HG02642 (cell line): ENCODE measurements around the gene PLA2G2A.
"Not testable (repeated sequence)": the region's sequence is repeated elsewhere in the genome, so short reads cannot be mapped to it uniquely, and the experiment has no call there.

Source experiments
- ATAC-seq: cut with Tn5 transposase; IDR thresholded peaks from one replicate; pipeline ENCODE4 v1.9.1; 2021; ENCODE audit warnings: mild to moderate bottlenecking; ENCODE audit not compliant: unreplicated experiment, poor library complexity

The PLA2G2A gene, protein sequence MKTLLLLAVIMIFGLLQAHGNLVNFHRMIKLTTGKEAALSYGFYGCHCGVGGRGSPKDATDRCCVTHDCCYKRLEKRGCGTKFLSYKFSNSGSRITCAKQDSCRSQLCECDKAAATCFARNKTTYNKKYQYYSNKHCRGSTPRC

DNA sequence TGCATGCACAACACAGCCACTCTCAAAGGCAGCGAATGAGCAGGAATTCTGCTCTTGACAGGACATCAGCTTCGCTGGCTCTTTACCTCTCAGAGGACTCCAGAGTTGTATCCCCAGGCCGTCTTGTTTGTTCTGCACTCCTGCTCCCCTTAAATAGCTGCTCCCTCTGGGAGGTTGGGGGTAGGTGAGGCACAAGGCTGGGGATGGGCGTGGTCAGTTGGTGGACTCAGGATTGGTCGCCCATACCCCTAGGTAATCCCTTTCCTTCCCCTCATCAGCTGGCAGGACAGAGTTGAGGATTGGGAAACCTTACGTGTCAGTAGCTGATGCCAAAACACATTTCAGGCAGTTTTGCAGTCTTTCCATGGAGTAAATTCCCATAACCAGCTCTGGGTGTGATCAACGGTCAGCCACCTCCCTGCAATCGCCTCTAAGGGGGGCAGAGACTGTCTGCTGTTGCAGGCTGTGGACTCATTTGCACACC, at the start of gene PLA2G2A:
Gene PLA2G2A, minus strand, starts transcription at position 125 of the 484 bp plus-strand sequence. CDS start 845 bp downstream, outside the sequence.
- no peak for ATAC-seq

DNA sequence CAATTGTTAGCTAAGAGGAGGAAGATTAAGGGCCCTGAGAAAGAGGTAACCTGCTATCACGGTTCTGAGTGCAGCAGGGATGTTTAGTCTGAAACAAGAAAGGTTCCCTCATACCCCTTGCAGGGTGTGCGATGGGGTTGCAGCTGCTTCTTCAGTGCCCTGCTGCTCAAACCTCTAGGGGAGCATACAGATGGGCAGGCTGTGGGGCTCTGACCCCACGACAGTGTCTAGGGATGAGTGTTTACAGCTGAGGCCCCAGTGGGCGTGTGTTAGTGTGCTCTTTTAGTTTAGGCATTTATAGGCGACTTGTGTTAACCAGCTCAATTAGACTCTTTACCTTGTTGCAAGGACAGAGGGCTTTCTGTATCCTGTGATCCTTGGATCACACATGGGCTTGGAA, 49.3 kb upstream of the PLA2G2A start:
- no peak for ATAC-seq

DNA sequence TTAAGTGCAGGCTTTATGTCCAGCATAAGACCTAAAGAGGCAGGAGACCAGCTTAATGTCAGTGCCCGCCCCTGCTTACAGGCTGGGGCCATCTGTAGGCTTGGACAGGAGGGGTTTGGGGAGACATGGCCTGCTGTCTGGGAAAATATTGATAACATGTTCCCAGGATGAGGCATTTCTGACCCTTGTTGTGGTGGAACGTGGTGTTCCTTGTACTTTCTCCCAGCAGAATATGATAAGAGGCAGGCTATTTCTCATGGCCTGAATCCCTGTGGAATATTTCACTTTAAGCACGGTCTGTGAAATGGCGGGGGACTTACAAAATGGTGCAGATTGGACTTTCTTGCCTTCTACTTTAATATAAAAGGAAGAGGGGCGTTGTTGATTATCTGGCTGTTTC, 48.7 kb upstream of the PLA2G2A start:
- ATAC-seq = no peak

DNA sequence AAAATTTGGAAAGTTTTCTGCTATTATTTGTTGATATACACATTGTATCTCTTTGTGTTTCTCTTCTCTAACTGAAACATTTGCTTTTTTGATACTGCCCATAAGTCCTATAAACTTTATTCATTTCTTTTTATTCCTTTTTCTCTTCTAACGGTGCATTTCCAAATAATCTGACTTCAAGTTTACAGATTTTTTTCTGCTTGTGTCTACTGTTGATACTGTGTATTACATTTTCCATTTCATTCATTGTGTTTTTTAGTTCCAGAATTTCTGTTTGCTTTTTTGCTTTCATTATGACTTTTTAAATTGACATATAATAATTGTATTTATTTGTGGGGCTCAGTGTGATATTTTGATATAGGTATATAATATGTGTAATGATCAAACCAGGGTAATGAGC, 38.3 kb upstream of the PLA2G2A start:
- ATAC-seq = no peak

DNA sequence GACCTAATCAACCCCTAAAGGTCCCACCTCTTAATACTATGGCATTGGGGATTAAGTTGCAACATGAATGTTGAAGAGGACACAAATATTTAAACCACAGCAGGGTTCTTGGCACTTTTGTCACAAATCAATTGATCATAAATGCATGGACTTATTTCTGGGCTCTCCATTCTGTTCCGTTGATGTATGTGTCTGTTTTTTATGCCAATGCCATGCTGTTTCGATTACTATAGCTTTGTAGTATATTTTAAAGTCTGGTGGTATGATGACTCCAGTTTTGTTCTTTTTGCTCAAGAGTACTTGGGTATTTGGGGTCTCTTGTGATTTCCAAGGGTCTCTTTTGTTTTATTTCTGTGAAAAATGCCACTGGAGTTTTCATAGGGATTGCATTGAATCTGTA, 34.7 kb upstream of the PLA2G2A start:
- no peak for ATAC-seq

DNA sequence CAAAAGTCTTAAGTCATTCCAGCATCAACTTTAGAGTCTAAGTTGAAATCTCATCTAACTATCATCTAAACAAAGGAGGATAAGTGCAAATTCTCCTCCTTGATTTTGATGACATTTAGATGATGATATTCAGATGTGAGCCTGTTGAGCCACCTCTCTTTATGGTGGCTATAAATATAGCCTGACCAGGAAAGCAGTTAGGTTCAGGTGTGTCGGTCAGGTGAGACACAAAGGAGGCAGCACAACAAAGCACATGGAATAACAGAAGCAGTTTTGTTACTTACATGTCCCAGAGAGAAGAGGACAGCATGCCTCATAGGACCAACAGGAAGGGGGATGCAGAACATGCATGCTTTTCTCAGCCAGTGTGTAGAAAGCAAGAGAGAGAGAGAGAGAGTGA, 30.6 kb upstream of the PLA2G2A start:
- ATAC-seq = no peak

DNA sequence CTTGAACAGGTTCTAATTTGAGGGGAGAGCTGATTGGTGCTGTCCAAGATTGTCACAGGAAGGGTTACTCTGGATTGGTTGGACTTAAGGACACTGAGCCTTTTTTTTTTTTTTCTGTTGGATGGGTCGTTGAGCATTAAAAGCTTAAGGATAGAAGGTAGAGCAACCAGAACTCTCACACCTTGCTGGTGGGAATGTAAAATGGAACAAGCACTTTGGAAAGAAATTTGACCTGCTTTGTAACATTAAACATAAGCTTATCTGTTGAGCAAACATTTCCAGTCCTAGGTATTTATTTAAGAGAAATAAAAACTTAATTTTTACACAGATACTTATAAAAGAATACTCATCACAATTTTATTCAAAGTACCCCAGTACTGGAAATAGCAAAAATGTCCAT, 29.8 kb upstream of the PLA2G2A start:
- no peak for ATAC-seq

DNA sequence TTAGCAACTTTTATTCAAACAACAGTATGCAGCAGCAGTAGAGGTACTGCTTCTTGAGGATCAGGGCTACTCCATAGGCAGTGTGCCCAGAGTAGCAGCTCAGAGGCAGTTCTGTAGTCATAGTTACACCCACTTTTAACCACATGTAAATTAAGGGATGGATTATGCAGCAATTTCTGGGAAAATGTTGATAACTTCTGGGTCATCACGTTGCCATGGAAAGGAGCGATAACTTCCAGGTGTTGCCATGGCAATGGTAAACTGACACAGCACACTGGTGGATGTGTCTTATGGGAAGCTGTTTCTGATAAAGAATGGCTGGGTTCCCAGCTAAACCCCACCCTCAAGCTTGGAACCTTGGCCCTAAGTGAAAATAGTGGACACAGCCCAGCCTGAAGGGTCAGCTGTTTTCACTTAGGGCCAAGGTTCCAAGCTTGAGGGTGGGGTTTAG, 29.0 kb upstream of the PLA2G2A start:
- ATAC-seq = no peak

DNA sequence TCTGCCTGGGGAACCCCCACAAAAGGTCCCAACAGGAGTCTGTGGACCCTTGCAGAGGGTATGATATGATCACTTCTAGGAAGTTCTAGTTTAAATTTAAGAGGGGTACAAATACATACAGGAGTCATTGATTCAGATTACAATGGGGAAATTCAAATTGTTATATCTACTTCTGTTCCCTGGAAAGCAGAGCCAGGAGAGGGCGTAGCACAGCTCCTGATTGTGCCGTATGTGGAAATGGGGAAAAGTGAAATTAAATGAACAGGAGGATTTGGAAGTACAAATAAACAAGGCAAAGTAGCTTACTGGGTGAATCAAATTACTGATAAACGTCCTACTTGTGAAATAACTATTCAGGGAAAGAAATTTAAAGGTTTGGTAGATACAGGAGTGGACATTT, 19.4 kb upstream of the PLA2G2A start:
- not testable (repeated sequence) for ATAC-seq

DNA sequence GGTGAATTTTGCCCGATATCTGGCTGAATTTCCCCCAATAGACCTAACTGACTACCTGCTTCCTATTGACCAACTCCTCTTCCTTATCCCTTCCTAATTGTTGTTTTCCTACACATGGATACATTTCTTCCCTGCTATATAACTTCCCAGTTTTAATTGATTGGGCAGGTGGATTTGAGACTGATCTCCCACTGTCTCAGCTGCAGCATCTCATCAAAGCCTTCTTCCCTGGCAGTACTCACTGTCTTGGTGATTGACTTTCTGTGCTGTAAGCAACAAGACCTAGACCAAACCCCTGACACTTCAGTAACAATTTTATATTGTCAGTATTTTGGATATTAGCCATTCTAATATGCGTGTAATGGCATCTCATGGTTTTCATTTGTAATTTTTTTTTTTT, 11.3 kb upstream of the PLA2G2A start:
- ATAC-seq = no peak

DNA sequence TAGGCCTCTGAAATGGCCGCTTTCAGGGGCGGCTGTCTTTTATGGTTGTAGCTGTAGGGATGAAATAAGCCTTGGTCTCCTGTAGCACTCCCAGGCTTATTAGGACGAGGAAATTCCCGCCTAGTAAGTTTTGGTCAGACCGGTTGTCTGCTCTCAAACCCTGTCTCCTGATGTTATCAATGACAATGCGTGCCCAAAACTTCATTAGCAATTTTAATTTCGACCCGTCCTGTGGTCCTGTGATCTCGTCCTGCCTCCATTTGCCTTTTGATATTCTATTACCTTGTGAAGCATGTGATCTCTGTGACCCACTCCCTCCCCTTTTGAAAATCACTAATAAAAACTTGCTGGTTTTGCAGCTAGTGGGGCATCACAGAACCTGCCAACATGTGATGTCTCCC, 10.8 kb upstream of the PLA2G2A start:
- not testable (repeated sequence) for ATAC-seq

DNA sequence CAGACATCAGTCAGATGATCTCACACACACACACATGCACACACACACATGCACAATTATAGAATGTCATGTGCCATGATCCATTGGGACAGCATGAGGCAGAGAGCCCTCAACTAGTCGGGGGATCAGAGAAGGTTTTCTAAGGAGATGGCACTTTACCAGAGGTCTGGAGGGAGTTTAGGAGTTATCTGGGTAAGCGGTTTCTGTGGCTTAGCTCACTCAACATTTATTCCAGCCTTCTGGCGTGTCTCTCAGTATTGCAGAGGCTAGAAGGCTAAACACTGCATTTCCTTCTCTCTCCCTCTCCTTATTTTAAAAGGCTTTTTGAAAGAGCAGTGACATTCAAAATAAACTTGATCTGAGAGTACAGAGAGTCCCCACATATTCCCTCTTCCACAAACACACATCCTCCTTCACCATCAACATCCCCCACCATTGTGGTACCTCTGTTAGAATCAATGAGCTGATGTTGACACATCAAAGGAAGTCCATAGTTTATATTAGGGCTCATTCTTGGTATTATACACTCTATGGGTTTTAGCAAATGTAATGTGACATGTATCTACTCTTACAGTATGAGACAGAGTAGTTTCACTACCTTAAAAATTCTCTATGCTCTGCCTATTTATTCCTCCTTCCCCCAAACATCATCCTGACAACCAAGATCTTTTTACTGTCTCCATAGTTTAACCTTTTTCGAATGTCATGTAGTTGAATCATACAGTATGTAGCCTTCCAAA, 9.0 kb upstream of the PLA2G2A start:
- no peak for ATAC-seq

DNA sequence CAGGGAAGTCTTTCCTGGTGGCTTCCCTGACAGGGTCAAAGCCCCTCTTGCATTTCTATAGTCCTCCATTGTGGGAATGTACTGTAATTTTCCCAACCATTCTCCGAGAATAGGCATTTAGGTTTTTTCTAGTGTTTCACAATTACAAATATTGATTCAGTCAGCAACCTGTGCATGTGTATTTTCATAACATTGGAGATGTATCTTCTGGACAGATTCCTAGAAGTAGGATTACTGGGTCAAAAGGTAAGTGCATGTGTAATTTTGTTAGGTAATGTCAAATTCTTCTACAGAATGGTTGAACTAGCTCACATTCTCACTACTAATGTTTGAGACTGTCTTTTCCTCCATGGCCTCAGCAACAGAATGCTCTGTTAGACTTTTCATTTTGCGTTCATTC, 8.3 kb upstream of the PLA2G2A start:
- no peak for ATAC-seq

DNA sequence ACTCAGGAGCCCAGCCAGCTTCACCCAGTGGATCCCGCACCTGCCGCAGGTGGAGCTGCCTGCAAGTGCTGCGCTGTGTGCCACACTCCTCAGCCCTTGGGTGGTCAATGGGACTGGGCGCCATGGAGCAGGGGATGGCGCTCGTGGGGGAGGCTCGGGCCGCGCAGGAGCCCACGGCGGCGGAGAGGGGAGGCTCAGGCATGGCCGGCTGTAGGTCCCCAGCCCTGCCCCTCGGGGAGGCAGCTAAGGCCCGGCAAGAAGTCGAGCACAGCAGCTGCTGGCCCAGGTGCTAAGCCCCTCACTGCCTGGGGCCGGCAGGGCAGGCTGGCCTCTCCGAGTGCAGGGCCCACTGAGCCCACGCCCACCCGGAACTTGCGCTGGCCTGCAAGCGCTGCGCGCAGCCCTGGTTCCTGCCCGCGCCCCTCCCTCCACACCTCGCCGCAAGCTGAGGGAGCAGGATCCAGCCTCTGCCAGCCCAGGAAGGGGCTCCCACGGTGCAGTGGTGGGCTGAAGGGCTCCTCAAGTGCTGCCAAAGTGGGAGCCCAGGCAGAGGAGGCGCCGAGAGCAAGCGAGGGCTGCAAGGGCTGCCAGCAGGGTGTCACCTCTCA, 5.1 kb upstream of the PLA2G2A start:
- ATAC-seq = not testable (repeated sequence)

DNA sequence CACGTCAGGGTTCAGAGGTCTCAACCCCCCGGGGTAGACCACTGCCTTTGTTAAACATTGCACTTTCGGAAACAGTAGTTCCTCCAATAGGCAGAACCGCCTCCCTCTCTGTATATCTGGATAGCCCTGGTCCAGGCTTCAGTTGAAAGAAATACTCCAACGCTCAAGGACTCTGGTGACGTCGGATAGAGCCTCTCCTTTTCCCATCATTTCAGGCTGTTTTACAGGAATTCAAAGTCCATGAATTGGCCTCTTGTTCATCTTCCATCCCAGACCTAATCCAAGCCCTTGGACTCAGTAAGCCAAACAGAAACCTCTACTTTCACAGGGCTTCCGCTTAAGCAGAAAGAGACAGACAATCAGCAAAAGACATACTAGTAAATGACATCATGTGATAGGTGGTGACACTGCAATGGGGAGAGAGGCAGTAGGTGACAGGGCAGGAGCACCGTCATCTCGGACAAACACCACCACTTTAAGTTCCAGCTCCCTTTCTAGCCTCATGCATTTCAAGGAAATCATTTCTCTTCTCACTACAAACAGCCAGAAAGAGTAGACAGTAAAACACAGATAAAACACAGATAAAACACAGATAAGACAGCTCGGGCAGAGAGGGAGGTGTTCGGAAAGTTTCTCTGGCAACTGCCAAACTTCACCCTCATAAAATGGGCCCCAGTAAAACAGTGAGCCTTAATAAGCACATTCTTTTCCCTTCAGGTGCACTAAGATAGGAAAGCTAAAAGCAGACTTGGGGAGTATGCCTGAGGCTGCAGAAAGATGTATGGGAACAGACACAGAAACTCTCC, 2.3 kb upstream of the PLA2G2A start:
- no peak for ATAC-seq

DNA sequence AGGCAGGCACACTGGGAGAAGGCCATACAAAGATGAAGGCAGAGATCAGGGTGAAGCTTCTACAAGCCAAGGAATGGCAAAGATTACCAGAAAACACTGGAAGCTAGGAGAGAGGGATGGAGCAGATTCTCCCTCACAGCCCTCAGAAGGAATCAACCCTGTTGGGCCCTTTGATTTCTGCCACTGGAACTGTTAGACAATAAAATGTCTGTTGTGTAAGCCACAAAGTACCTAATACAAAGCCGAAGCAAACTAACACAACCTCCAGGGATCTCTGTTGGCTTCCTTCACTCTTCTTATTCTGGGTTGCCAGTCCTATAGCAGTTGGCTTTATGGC, 1.7 kb upstream of the PLA2G2A start:
- no peak for ATAC-seq

DNA sequence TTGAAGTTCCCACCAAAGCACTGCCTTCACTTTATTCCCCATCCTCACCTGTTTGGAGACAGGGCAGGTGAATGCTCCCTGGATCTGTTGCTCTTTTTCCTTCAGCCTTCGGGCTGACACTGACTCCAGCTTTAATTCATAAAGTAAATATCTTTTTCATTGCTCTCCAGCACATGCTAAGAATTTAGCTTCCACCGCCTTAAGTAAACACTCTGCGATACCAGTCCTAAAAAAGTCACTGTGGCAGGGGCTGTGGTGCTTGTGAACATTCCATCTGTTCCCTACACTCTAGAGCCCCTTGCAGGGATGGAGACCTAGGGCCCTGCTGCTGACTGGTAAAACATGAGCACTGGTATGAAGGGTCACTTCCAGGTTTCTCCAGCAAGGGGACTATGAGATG, 896 bp upstream of the PLA2G2A start:
- ATAC-seq = no peak

DNA sequence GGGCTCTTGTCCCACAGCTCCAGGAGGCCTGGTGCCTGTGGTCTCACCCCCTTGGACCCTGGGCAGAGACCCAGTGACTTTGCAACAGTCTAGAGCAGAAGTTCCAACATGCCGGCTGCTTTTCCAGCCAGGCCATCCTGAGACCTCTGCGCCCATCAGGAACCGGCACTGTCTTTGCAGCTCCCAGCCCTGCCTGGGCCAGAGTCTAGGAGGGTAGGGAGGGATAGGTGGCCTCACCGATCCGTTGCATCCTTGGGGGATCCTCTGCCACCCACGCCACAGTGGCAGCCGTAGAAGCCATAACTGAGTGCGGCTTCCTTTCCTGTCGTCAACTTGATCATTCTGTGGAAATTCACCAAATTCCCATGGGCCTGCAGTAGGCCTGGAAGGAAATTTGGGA, 1.3 kb downstream of the PLA2G2A start:
- ATAC-seq = no peak

DNA sequence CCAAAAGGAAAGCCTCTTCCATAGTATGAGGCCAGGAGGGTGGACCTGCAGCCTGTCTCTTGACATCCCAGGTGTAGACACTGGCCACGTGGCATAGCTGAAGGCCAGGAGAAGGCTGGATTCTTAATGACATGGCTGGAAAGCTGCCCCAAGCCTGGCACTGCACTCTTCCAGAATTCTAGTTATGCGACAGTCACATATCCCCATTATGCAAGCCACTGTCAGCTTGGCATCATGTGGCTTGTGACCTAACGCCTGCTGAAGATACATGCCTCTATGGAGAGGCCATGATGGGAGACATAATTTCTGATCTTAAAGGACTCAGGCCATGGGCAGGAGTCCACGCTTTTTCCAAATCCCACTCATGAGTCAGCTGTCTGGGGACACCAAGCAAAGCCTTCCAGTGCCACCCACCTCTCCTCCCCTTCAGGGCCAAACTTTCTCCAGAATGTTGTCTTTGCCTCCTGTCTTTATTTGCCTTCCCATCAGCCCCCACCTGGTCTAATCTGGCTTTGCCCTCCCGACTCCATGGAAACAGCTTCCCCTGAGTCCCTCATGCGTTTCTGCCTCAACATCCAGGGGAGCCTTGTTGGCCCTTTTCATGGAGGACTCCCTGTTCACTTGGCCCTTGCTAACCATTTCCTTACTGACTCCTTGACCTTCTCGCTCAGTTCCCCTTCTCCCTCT, 3.0 kb downstream of the PLA2G2A start:
- no peak for ATAC-seq

DNA sequence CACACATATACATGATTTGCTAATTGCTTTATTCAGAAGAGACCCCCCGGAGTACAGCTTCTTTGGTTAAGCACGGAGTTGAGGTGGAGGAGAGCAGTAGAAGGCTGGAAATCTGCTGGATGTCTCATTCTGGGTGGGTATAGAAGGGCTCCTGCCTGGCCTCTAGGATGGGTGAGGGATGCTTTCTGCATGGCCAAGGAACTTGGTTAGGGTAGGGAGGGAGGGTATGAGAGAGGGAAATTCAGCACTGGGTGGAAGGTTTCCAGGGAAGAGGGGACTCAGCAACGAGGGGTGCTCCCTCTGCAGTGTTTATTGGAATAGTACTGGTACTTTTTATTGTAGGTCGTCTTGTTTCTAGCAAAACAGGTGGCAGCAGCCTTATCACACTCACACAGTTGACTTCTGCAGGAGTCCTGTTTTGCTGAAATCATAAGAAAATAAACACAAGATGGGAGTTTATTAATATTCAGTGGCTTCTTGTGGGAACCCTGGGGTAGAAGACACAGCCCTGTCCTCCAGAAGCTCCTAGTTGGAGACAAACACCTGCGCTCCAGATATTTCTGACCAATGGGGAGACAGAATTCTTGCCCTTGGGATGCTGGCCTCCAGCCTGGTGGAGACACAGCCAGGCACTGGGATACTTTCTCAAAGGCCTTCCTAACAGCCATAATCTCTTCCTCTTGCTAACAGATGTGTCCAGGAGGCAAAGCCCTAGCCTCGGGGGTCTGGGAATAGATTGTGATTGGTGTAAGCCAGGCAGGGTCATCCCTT, 3.8 kb downstream of the PLA2G2A start:
- ATAC-seq = no peak
